H7 (cell line): ENCODE data around the gene MYBL2. TPM values are rescaled to one million over a fixed set of nuclear protein-coding genes. Genes with fewer than 3 reads are reported as not detected.

ENCODE experiments used
- DNase-seq: peaks from one replicate; pipeline ENCODE4 v3.0.0; 2012
- H3K27me3 ChIP-seq: 2 replicates; pipeline ENCODE4 v1.6.0; 2011; ENCODE audit warnings: mild to moderate bottlenecking, low read length; ENCODE audit not compliant: control insufficient read depth, insufficient read depth
- H3K36me3 ChIP-seq: replicated peaks from 2 replicates; pipeline ENCODE4 v1.5.1; 2011; ENCODE audit warnings: low read length; ENCODE audit not compliant: control insufficient read depth, insufficient read depth
- H3K4me3 ChIP-seq: 2 replicates; pipeline ENCODE4 v1.5.1; 2011; ENCODE audit warnings: low read depth, mild to moderate bottlenecking, control low read depth, low read length, moderate library complexity; ENCODE audit not compliant: insufficient read depth
- total RNA-seq: library from RNA; depleted of rRNA; stranded (reverse); fragments of >200 nt; shearing (Covaris generic); gene quantifications from 2 replicates; pipeline ENCODE4 v1.2.3, GENCODE V29; 2014

MYBL2 gene
- total RNA-seq, 1 experiment from 2014 or later: 111 TPM

- H3K27me3 ChIP-seq: peaks cover 2% of the 10 kb centered on the region; the same call in 1 of the 2 replicates
- peak; percentile 87 for DNase-seq
- H3K4me3 ChIP-seq: peak overlapping the region; percentile 77
- H3K36me3 ChIP-seq: peaks cover 2% of the 10 kb centered on the region
Observed at GRCh38 chr20:43667341-43668132, 623 bp downstream of the MYBL2 start.

DNA sequence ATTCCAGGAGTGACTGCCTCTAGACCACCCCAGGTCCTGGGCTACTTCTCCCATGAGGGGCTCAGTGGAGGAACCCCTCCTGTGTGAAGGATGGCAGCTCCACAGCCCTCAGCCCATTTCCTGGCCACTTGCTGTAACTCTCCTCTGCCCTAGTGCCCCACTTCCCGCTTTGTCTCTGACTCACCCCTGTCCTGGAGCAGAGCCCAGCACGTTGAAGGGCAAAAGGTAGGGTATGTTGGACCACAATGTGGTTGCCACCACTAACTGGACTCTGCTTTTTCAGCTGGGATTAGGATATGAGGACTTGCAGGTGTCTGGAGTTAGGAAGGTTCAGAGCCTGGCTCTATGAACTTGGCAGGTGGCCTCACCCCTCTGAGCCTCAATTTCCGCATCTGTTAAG lies 2.4 kb downstream of the MYBL2 start:
- Histone ChIP-seq H3K36me3 (peaks cover 8% of the 10 kb centered on the region), H3K4me3 (no peak overlapping the region), H3K27me3 (peaks cover 2% of the 10 kb centered on the region; the same call in 1 of the 2 replicates)
- DNase-seq: no peak

DNA sequence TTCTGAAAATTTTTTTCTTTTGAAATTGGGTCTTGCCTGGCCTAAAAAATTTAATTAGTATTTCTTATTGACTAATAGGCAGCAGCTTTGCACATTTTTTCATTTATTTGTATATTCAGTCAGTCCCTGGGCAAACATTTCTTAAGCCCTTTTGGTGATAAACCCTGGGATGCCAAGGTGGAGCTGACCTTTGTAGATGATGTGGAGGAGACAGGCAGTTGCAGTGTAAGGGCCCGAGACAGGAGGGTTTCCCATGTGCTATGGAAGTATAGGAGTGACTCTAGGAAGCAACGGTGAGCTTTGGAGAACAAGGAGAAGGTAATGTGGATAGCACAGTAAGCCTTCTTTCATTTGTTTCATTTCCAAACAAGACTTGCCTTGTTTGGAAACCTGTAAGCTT lies 3.5 kb downstream of the MYBL2 start:
- peaks cover 2% of the 10 kb centered on the region; the same call in 1 of the 2 replicates for H3K27me3 ChIP-seq
- no peak for DNase-seq

DNA sequence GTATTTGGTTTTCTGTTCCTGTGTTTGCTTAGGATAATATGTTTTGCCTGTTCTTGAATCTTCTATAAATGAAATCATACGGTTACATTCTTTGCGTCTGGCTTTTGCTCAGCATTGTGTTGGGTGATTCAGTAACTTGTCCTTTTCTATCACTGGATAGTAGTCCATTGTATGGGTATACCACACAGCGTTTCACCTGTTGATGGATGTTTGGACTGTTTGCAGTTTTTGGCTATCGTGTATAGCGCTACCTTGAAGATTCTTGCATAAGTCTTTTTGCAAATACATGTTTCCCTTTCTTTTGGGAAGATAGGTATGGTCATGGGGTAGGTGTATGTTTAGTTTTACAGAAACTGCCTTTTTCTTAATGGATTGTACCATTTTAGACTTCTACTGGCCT lies 9.5 kb downstream of the MYBL2 start:
- Histone ChIP-seq H3K36me3 (peaks cover 6% of the 10 kb centered on the region), H3K4me3 (no peak overlapping the region), H3K27me3 (no peaks in the 10 kb centered on the region)
- DNase-seq: no peak

More for the DNA sequence above, 3.5 kb downstream of the MYBL2 start:
- H3K36me3 ChIP-seq: peaks cover 8% of the 10 kb centered on the region
- H3K4me3 ChIP-seq: no peak overlapping the region

DNA sequence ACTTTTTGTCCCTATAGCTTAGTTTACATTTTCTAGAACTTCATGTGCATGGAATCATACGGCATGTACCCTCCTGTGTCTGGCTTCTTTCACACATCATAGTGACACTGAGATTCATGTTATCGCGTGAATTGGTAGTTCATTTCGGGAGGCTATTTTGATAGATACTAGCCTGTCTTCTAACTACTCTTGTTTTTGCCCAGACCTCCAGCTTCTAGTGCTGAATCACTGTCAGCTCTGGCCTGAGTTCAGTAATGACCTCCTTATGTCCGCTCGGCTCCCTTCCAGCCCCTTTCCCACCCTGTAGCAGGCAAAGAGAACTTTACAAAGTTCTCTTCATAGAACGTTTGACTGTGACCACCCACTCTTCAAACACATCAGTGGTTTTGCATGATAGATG lies 14.1 kb downstream of the MYBL2 start:
- Histone ChIP-seq H3K36me3 (peaks cover 12% of the 10 kb centered on the region), H3K27me3 (no peaks in the 10 kb centered on the region), H3K4me3 (no peak overlapping the region)
- peak; percentile 2 for DNase-seq

- peak; percentile 34 for DNase-seq
- H3K36me3 ChIP-seq: peaks cover 14% of the 10 kb centered on the region
- no peaks in the 10 kb centered on the region for H3K27me3 ChIP-seq
- no peak overlapping the region for H3K4me3 ChIP-seq
Observed at GRCh38 chr20:43681468-43681942, 14.6 kb downstream of the MYBL2 start.

DNA sequence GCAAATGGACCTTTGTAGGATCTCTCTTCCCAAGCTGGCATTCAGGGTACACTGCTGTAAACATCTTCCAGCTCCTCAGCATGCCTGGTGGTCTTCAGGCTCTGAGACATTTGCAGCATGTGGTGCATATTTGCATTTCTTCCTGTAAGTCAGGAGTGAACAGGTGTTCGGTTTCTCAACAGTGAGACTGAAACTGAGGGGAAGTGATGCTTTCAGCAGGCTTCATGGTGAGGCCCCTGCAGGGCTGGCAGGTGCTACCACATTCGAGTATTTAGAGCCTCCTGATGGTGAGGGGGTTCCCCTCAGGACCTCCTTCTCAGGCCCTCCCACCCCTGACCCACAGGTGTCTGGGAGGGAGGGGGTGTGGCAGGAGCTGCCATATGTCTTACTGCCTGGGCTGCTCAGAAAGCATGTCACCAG lies 15.1 kb downstream of the MYBL2 start:
- DNase-seq: peak; percentile 1
- peaks cover 15% of the 10 kb centered on the region for H3K36me3 ChIP-seq
- H3K4me3 ChIP-seq: no peak overlapping the region

GRCh38 chr20:43682446-43682845 lies 15.5 kb downstream of the MYBL2 start:
- H3K4me3 ChIP-seq: no peak overlapping the region
- peak; percentile 1 for DNase-seq
- H3K27me3 ChIP-seq: no peaks in the 10 kb centered on the region
- H3K36me3 ChIP-seq: peaks cover 18% of the 10 kb centered on the region

More for the DNA sequence above, 15.1 kb downstream of the MYBL2 start:
- H3K27me3 ChIP-seq: no peaks in the 10 kb centered on the region

DNA sequence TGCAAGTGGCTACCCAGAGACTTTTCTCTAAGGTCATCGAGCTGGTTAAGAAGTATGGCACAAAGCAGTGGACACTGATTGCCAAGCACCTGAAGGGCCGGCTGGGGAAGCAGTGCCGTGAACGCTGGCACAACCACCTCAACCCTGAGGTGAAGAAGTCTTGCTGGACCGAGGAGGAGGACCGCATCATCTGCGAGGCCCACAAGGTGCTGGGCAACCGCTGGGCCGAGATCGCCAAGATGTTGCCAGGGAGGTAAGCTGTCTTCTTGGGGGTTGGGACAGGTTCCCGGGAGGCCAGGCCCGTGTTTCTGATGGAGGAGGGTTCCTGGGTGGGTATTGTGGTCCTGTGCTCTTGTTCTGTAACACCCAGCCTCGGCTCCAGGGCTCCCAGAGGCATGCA lies 19.9 kb downstream of the MYBL2 start:
- no peak overlapping the region for H3K4me3 ChIP-seq
- peaks cover 22% of the 10 kb centered on the region for H3K36me3 ChIP-seq
- no peak for DNase-seq
- H3K27me3 ChIP-seq: no peaks in the 10 kb centered on the region

DNA sequence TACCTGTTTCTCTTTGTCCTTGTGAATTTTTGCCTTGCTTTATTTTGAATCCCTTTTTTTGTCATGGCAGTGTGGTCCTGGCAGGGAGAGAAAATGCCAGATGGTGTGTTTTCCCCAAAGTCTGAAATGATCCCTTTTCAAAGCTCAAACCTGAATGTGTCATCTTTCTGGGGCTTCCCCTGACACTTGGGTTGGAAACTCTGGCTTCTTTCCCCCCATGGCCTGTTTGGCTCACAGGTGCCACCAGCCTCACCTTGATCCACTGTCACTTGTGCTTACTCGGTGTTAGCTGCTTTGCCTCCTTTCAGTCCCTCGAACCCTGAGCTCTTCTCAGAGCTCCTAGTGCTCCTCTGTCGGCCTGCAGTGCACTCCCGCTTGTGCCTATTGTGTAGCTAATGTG lies 22.3 kb downstream of the MYBL2 start:
- Histone ChIP-seq H3K27me3 (no peaks in the 10 kb centered on the region), H3K36me3 (peaks cover 17% of the 10 kb centered on the region), H3K4me3 (no peak overlapping the region)
- no peak for DNase-seq

DNA sequence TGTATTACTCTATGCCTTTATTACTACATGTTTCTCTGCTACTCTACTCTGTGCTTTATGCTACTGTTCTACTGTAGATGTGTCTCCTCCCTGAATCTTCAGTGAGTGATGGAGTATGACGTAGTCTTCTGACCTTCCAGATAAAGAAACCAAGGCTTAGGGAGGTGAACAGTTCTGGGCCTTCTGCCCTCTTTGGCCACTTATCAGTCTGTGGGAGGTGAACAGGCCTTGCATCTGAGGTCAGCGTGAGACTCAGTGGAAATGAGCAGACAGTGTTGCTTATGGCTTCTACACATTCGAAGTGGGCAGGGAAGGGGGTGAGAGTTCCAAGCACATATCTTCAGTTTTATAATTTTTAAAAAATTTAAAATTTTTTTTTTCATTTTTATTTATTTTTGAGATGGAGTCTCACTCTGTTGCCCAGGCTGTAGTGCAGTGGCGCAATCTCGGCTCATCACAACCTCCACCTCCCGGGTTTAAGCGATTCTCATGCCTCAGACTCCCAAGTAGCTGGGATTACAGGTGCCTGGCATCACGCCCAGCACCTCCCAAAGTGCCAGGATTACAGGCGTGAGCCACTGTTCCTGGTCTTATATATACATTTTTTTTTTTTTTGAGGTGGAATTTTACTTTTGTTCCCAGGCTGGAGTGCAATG lies 24.2 kb downstream of the MYBL2 start:
- H3K4me3 ChIP-seq: no peak overlapping the region
- no peaks in the 10 kb centered on the region for H3K27me3 ChIP-seq
- peaks cover 16% of the 10 kb centered on the region for H3K36me3 ChIP-seq
- no peak for DNase-seq

DNA sequence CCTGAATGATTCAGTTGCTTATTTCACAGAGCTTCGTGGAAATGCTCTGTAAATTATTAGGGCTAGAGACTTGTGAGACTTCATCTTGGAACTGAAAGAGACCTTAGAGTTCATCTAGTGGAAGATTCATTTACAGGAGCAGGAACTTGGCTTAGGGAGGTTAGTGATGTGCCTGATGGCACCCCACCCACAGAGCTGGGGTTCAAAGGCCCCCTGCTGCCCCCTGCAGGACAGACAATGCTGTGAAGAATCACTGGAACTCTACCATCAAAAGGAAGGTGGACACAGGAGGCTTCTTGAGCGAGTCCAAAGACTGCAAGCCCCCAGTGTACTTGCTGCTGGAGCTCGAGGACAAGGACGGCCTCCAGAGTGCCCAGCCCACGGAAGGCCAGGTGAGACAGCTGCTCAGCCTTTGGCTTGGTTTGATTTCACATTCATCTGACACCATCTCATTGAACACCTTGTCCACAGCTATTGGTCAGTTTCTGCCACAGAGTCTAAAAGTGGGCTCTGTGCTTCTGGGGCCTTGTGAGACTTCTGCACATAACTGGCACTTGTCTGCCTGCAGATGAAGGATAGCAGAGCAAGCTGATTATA lies 25.1 kb downstream of the MYBL2 start:
- Histone ChIP-seq H3K4me3 (no peak overlapping the region), H3K36me3 (peaks cover 14% of the 10 kb centered on the region), H3K27me3 (no peaks in the 10 kb centered on the region)
- peak; percentile 81 for DNase-seq

- H3K36me3 ChIP-seq: peaks cover 10% of the 10 kb centered on the region
- no peaks in the 10 kb centered on the region for H3K27me3 ChIP-seq
- no peak overlapping the region for H3K4me3 ChIP-seq
- no peak for DNase-seq
Observed at GRCh38 chr20:43694763-43695162, 27.8 kb downstream of the MYBL2 start.

GRCh38 chr20:43695571-43695970 lies 28.7 kb downstream of the MYBL2 start:
- no peak for DNase-seq

More at GRCh38 chr20:43695571-43695970, 28.7 kb downstream of the MYBL2 start:
- no peaks in the 10 kb centered on the region for H3K27me3 ChIP-seq
- no peak overlapping the region for H3K4me3 ChIP-seq
- peaks cover 18% of the 10 kb centered on the region for H3K36me3 ChIP-seq
